GM18520 (cell line): ENCODE results near the gene KAZN.

Experiments
- ATAC-seq: cut with Tn5 transposase; IDR thresholded peaks from one replicate; pipeline ENCODE4 v1.9.1; 2021; ENCODE audit not compliant: unreplicated experiment

The KAZN gene

DNA sequence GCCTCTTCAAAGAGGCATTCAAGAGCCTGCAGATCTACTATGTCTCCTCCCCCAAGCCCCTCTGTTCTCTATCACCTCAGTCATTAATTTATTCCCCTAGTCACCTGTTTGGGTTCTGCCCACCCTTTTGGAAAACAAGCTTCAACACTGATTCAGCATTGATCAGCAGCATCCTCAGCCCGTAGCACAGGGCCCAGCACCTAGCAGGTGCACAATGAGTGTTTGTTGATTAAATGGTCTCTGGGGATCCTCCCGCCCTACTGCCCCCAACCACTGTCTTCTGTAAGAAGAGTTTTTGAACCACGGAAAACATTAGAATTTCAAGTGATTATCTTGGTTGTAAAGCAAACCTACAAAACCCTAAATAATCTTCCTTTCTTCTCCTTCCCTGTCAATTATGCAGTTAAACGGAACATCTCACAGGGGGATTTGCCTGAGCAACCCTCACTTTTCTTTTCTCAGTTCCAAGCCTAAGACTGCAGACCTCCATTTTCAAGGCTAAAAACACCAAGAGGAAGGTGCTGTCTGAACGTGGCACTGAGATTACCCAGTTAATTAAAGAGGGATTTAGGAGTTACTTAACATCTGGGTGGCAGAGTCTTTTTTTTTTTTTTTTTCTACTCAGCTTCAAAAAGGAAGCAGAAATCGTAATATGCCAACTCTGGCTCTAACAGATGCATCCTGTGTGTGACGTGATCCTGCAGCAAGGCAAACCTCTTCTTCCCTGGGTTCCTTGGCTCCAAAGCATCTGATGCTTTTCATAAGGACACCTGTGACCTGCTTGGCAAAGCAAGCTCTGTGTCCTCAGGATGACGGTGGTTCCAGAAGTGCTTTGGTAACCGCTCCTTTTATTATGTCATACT, 163.0 kb downstream of the KAZN start:
- ATAC-seq = no peak

DNA sequence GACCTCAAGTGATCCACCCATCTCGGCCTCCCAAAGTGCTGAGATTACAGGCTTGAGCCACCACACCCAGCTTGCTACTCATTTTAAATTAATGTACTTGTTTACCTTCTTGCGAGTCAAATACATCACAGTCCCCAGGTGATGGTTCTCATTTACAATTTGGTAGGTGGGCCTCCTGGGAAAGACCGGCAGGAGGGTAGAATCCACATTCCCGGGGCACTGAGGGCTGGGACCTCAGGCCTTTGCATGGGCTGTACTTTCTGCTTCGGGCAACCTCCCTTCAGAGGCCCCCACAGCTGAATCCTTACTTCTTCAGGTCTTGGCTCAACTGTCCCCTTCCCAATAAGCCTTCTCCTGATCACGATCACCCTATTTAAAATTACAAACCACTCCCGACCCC, 165.5 kb downstream of the KAZN start:
- no peak for ATAC-seq

DNA sequence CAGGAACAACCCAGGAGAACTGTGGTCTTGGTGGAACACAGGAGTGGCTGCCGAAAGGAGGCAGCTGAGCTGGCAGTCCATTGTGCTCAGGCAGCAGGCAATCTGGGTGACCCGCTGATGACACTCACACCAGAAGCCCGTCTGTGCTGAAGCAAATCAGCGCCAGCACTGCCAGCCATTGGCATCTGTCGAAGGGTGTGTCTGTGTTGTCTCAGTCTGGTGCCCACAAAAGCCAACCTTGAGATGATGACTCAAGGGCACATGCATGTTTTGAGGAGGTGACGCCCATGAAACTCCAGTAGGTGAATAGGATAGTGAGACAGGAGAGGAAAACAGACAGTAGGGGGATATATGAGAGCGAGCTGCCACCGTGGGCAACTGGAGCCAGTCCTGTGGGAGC, 167.3 kb downstream of the KAZN start:
- ATAC-seq = no peak

DNA sequence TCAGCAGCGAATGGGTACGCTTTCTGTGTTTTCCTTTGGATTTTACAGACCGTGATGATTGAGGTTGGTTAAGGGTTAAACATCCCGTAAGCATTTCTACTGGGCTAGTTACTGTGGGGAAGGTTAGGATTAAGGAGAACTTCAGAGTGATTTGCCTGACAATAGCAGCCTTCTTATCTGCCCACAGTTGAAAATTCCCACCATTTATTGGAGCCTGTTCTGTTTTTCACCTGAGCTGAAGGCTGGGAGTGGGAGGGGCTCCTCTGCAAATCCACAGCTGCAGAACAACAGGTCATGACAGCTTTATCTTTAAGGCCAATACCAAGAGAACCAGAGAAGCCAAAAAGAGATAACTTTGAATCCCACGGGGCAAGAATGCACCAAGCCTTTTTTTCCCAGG, 168.6 kb downstream of the KAZN start:
- ATAC-seq = no peak

DNA sequence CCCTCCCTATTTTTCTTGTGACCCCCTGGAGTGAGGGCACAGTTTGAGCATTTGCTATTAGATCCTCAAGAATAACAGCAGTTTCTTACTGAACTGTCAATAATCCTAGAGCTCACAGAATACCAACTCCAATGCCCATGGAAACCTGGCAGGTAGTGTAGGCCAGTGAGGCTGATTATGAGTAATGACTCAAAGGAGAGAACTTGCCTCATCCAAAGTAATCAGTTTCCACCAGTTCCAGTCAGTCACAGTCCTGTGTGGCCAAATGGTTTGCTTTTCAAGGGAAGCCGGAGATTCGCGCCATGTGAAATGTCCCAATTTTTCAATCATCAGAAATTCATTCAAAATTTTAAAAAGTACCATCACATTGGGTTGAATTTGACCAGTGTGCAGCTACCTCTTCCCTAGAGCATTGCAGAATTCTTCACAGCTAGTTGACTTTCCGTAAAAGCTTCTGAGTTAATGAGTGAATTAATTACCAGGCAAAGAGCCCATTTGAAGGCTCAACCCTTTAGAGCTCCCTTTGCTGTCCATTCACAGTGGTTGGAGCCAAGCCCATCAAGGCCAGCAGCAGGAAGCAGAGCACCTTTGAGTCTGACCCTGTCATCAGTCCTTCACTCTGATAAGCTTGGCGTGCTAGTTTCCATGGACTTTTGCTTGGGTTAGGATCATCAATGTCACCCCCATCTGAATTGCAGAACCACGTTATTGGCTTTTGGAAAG, 170.3 kb downstream of the KAZN start:
- ATAC-seq = no peak

DNA sequence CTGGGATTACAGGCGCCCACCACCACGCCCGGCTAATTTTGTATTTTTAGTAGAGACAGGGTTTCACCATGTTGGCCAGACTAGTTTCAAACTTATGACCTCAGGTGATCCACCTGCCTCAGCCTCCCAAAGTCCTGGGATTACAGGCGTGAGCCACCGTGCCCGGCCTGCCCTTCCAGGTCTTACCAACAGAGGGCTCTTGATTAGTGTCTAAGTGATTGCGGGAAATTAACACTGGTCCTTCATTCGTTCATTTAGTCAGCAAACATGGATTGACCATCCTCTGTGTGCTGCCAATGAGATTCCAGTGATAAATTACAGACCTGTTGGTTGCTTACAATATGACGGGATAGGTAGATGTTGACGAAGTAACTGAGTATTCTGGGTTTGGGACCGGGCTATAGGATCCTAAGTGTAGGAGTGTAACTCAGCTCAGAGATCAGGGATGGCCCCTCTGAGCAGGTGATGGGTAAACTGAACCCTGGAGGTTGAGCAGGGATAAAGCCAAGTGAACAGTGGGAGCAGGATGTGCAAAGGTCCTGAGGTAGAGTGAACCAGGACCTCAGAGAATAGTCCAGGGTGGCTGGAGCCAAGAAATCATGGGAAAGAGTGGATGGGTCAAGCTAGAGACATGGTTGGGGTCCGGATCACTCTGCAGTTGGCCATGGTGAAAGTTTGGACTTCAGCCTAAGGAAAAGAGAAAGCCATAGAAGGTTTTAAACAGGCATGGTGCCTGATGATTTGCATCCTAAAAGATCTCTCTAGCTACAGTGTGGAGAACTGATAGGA, 171.2 kb downstream of the KAZN start:
- no peak for ATAC-seq

DNA sequence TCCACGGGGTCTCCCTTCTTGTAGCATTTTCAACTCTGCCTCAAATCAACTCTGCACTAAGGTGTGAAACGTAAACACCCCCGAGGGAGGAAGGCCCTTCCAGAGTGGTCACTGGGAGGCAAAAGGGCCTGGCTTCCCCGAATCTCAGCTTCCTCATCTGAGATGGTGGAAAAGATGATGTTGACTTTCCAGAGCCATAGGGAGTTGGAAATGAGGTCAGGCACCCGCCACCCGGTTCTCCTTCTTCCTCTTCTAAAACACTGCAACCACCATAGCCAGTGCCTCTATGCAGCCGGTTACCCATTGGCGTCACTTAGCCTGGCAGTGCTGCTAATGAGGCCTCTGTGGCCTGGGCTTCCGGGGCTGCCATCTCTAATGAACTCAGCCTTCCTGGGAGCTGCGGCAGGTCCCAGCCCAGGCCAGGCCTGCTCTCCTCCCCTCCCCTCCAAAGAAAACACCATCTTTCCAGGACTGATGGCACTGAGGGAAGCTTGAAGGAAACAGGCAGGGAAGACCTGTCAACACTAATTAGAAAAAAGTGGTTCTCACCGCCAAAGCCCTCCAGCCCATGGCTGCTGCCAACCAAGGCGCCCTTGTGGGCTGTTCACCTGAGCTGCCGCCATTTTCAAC, 175.0 kb downstream of the KAZN start:
- ATAC-seq = no peak

DNA sequence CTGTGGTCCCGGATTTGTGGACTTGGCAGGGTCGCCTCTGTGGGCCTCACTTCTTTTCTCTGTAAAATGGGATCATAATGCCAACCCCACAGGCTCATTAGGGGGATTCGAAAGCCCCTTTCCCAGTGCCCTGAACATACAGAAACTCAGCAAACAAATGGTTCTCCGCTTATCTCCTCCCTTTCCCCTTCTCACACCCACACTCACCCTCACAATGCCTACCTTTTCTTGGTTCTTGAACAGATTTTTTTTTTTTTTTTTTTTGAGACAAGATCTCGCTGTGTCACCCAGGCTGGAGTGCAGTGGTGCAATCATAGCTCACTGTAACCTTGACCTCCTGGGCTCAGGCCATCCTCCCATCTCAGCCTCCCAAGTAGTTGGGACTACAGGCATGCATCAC, 175.7 kb downstream of the KAZN start:
- no peak for ATAC-seq

DNA sequence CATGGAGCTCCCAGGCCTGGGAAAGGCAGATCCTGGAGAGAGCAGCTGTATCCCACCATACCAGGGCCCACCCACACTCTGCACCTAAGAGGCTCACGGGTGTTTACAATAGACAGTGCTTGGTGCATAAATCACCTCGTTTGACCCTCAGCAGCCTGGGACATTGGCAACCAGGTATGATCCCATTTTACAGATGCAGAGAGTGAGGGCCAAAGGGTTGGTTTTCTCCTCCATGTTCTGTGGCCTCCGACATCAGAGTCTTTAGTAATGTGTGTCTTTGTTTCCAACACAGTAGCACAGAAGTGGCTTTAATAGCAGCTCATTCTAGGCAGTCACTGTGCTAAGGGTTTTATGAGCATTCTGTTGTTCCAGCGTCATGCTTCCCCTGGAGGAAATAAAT, 176.5 kb downstream of the KAZN start:
- ATAC-seq = no peak

DNA sequence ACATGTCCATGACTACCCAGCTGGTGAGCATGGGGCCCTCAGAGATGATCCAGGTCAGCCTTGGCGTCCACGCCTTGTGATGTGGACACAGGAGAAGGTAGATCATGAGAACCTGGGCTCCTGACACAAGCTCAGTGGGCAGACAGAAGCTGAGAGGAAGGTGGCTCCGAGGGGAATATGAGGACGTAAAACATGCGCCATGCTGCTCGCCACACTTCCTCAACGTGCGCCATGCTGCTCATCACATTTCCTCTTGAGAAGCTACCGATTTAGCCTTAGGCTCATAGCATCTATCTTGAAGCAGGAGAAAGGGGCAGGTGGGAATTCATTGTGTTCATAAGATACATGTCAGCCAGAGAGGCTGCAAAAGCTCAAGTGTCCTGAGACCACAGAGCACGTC, 176.9 kb downstream of the KAZN start:
- ATAC-seq = no peak

DNA sequence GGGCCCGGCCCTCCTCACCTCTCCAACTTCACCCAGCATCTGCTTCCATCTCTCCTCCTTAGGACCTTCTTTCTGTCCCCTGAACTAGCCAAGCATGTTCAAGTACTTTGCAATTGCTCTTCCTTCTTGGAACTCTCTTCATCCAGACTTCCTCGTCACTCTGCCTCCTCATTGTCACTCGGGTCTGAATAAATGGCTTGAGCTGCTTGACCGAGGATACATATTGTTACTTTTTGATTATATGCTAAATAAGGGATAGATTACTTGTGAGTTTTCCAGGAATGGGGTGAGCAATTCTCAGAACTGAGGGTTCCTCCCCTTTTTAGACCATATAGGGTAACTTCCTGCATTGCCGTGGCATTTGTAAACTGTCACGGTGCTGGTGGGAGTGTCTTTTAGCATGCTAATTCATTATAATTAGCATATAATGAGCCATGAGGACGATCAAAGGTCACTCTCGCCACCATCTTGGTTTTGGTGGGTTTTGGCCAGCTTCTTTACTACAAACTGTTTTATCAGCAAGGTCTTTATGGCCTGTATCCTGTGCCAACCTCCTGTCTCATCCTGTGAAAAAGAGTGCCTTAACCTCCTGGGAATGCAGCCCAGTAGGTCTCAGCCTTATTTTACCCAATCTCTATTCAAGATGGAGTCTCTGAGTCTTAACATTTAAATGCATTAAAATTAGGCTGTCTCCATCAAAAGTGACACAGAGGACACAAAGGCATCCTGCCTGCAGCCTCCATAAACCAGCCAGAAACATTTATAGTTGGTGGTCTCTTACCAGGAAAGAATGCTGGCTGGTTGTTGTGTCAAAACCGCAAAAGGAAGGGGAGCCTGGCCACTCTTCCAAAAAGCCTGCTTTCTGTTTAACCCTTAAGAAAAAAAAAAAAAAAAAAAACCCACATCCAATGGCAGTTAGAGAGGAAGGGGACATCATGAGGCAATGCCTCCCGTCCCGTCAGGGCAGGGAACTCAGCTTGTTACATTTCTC, 179.3 kb downstream of the KAZN start:
- ATAC-seq = no peak

DNA sequence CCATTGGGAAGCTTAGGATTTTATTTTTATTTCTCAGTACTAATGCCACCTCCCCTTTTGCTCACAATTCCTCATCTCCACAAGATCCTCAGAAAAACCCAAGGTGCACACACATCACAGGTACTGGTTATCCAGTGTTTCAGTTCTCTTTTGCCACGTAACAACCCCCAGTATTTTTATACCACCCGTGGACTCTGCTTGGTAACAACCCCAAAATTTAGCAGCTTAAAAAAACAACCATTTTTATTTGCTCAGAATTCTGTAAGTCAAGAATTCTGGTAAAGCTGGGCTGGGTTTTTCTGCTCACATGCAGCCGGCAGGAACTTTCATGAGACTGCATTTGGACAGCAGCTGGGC, 180.0 kb downstream of the KAZN start:
- no peak for ATAC-seq

DNA sequence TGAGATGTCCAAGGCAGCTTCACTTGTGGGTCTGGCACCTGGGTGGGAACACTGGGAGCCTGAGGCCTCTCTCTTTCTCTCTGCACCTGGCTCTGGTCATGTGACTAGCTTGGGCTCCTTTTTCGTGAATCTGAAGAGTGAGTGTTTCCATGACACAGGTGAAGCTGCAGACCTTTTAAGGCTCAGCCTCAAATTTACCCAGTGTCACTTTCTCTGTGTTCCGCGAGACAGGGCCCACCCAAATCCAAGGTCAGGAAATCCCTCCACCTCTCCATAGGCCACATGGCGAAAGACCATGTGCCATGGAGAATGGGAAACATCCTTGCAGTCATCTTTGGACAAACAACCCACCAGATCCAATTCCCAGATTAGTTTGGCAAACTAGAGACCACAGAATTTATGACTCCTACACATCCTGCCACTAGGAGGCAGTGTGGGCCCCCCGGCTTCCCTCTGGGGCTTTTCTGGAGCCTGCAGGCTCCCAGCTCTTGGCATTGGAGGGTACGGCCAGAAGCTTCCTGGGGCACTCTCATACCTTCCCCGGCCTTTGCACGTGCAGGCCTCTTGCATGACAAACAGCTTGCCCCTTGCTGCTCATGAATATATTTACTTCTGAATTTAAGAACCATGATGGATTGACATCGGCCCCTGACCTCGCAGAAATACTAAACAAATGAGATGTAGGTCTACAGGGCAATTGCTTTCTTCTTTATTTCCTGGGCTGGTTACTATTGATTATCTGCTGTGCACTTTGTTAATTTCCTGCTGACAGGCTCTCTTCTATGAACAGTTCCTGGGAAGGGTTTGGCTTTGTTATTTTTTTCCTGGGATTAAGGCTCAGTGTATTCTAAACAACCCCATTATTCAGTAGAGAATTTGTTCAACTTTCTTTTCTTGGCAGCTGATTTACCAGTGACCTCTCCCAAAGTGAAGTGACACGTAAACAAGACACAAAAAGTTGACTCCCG, 180.7 kb downstream of the KAZN start:
- no peak for ATAC-seq

DNA sequence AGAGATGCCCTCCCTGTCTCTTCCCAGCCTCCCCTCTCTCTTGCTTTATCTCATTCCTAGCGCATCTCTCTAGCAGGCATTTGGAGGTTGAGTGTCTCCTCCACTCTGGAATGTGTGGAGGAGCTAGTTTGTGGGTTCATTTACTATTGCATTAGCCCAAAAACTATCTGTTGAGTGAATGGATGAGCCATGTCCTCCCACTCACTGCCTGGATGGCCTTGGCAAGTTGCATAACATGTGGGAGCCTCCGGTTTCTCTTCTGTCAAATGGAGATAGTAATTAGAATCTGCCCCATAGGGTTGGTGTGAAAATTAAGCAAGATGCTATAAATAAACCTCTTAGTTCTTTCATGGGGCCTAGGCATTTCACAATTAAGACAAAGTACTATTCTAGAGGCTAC, 181.8 kb downstream of the KAZN start:
- ATAC-seq = no peak

DNA sequence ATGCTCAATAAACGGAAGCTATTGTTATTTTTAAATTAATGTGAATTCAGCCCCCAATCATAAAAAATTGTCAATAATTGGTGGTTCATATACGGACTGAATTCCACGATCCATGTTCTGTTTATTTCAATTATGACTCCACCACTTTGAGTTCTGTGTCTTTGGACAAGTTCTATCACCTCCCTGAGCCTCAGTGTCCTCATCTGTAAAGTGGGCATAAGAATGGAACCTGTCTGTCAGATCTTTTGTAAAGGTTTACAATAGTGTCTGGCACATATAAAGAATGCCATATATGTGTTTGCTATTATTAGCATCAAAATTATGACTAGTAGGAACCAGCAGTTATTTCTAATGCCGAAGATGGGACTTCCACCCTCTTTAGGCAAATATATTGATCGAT, 183.3 kb downstream of the KAZN start:
- ATAC-seq = no peak

DNA sequence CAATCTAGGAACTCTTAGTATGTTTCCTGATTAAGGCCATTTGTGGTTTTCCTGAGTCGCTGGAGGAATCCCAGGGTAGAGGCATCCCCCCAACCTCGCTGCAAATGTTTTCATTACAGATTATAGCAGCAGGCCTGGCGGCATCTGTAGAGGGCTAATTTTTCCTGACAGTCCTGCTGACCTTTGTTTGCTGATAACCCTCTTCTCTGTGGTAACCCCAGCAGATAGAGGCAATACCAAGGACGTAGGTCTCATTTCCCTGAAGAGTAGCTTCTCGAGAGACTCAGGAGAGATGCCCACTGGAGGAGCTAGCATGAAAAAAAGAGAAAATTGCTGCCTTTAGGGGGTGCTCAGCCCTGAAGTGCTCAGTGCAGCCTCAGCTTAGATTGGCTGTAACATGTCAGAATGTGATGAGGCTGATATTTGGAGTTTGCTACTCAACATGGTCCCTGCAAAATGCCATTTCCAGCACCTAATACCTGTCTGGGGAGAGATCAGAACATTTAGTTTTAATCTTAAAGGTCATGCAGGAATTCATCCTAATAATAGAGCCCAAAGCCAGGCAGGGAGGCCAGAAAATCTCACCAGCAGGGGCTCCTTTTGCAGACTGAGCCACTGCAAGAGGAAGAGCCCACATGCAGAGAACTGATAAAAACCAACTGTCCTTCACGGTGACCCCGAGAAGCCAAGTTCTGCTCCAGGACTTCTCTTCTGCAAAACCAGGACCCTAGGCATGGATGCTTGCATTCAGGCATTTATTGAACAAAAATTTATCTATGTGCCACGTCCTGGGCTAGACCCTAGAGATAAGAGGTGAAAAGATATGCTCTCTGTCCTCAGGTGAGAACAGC, 184.5 kb downstream of the KAZN start:
- ATAC-seq = no peak

DNA sequence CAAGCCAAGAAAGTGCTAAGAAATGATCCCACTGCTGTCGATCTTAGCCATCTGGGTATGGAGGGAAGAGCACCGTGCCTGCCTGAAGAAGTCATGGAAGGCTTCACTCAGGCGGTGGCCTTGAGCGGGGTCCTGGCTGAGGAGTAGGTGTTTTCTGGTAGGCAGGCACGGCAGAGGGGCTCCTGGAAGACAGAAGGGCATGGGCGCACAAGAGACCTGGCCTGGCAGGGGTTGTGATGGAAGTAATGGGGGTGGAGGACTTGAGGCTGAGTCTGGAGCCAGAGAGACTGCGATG, 185.1 kb downstream of the KAZN start:
- ATAC-seq = no peak
